Colonic mucosa (tissue), 4 donors: ENCODE results near the gene STARD9. TPM values are rescaled to one million over a fixed set of nuclear protein-coding genes. Genes with fewer than 3 reads are reported as not detected.

Source experiments
- DNase-seq: peaks from one replicate; pipeline ENCODE4 v3.0.0-alpha.2; 2020
- H3K27ac ChIP-seq: fragments of 200-600 bp; one replicate; pipeline ENCODE4 v1.8.0; 2021
- H3K27me3 ChIP-seq: fragments of 200-600 bp; one replicate; pipeline ENCODE4 v1.8.0; 2021
- H3K36me3 ChIP-seq: fragments of 200-600 bp; one replicate; pipeline ENCODE4 v1.8.0; 2021
- H3K4me1 ChIP-seq: fragments of 200-600 bp; one replicate; pipeline ENCODE4 v1.8.0; 2021; ENCODE audit warnings: mild to moderate bottlenecking
- H3K4me3 ChIP-seq: fragments of 200-600 bp; one replicate; pipeline ENCODE4 v1.8.0; 2021
- H3K9ac ChIP-seq, 2 donors: one replicate each; pipeline ENCODE4 v1.7.0; 2013; ENCODE audit warnings: control low read depth in 2 of 2, low read depth in 2 of 2, low read length in 2 of 2
- H3K9me3 ChIP-seq: fragments of 200-600 bp; one replicate; pipeline ENCODE4 v1.8.0; 2021
- intact Hi-C: fragments of 100-400 bp; cut with DNase I; formaldehyde crosslinking; loops from one replicate; pipeline ENCODE4 v1.14.1; 2022
- total RNA-seq, 2 donors: library from RNA; stranded (reverse); fragmentation: NEBNext Ultra II Directional in 1 of 2; extraction: Animal tissue kit (Norgen Biotek cat#: 25700) in 1 of 2; gene quantifications; one replicate each; pipeline ENCODE4 v1.2.1, GENCODE V29; 2021
- TF ChIP-seq, protein P1 (sequence below): fragments of 200-600 bp; IDR thresholded peaks from one replicate; pipeline ENCODE4 v1.8.0; 2022; ENCODE audit warnings: antibody characterized with exemption, mild to moderate bottlenecking
- donor health status: healthy.
- donor health status: DM: no; HTN: no; CAD: no.
- donor health status: DM: no; HTN: no; CAD: no.

Gene STARD9
- total RNA-seq, 2 donors from 2014 or later: 4.7 to 5.2 TPM

GRCh38 chr15:42603978-42604377 is 28.6 kb downstream of the STARD9 start:
- Histone ChIP-seq H3K4me3 (no peak overlapping the region), H3K27ac (no peak overlapping the region), H3K9ac (no peak overlapping the region), H3K4me1 (no peaks in the 10 kb centered on the region), H3K36me3 (no peaks in the 10 kb centered on the region), H3K9me3 (no peaks in the 10 kb centered on the region), H3K27me3 (no peaks in the 10 kb centered on the region)
- no peak for DNase-seq
- TF ChIP-seq, protein P1, sequence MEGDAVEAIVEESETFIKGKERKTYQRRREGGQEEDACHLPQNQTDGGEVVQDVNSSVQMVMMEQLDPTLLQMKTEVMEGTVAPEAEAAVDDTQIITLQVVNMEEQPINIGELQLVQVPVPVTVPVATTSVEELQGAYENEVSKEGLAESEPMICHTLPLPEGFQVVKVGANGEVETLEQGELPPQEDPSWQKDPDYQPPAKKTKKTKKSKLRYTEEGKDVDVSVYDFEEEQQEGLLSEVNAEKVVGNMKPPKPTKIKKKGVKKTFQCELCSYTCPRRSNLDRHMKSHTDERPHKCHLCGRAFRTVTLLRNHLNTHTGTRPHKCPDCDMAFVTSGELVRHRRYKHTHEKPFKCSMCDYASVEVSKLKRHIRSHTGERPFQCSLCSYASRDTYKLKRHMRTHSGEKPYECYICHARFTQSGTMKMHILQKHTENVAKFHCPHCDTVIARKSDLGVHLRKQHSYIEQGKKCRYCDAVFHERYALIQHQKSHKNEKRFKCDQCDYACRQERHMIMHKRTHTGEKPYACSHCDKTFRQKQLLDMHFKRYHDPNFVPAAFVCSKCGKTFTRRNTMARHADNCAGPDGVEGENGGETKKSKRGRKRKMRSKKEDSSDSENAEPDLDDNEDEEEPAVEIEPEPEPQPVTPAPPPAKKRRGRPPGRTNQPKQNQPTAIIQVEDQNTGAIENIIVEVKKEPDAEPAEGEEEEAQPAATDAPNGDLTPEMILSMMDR: no peak
- intact Hi-C loops: no loop called here

DNA sequence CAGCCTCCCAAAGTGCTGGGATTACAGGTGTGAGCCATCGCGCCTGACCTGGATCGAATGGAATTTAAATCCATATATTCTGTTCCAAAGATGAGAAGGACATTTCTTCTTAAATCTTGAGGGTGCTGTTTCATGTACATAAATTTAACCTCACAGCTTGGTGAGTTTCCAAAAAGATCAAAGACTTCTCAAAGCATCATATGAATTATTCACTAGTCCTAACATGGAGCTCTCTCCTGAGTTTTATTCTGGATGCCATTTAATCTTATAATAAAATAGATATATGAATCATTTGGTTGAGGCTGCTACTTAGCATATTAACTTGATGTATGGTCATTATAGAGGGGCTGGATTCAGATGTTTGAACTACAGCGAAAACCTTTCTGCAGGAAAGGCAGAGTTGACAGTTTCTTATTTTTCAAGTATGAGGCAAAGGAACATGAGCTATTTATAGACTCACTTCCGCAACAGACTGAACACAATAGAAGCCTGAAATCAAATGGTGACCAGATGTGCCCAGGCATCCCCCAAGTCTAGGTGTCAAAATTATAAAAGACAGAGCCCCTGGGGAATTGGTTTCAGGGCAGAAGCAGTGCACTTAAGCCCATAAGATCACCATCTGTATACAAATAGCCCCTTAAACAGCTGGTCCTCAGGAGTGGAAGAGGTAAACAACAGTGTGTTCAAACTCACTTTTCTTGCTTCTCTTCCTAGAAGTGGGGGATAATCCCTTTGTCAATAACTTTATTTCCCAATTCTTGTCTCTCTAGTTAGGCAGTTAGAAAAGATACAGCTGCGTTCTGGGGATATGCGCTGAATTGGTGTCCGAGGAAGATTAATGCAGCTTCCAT is 29.7 kb downstream of the STARD9 start:
- no peak for DNase-seq
- TF ChIP-seq, protein P1: no peak
- no peak overlapping the region for H3K27ac ChIP-seq
- no peaks in the 10 kb centered on the region for H3K27me3 ChIP-seq
- intact Hi-C loops: no loop called here
- H3K4me3 ChIP-seq: no peak overlapping the region
- no peaks in the 10 kb centered on the region for H3K36me3 ChIP-seq
- H3K9me3 ChIP-seq: no peaks in the 10 kb centered on the region
- H3K9ac ChIP-seq: peak overlapping the region in 1 of 2 donors; percentile 14
- H3K4me1 ChIP-seq: no peaks in the 10 kb centered on the region

DNA sequence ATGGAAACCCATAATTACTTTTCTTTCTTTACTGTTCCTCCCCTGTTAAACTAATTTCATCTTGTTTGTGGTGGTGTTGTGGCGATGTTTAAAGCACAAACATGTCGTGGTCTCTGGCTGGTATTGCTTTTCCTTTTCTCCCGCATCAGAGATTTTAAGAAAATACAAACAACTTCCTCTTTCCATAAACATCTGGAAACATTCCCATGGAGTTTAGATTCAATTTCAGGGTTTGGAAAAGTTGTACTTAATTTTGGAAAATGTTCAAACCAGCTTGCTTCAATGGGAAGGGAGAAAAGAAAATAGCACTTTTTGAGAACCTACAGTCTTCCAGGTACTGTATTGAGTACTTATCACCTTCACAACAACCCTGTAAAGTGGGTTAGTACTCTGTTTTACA is 30.4 kb downstream of the STARD9 start:
- no peak overlapping the region for H3K27ac ChIP-seq
- intact Hi-C loops: no loop called here
- no peak overlapping the region for H3K4me3 ChIP-seq
- no peak for DNase-seq
- H3K27me3 ChIP-seq: no peaks in the 10 kb centered on the region
- H3K9ac ChIP-seq: peak overlapping the region in 1 of 2 donors; percentile 14
- TF ChIP-seq, protein P1: no peak
- no peaks in the 10 kb centered on the region for H3K36me3 ChIP-seq
- H3K9me3 ChIP-seq: no peaks in the 10 kb centered on the region
- H3K4me1 ChIP-seq: no peaks in the 10 kb centered on the region

- Histone ChIP-seq H3K4me1 (no peaks in the 10 kb centered on the region), H3K9me3 (no peaks in the 10 kb centered on the region), H3K36me3 (no peaks in the 10 kb centered on the region), H3K9ac (no peak overlapping the region), H3K27me3 (no peaks in the 10 kb centered on the region), H3K27ac (no peak overlapping the region), H3K4me3 (no peak overlapping the region)
- TF ChIP-seq, protein P1: no peak
- DNase-seq: no peak
- intact Hi-C loops: no loop called here
Measured at GRCh38 chr15:42608110-42608531, 32.7 kb downstream of the STARD9 start.

- H3K27me3 ChIP-seq: no peaks in the 10 kb centered on the region
- H3K36me3 ChIP-seq: no peaks in the 10 kb centered on the region
Measured at GRCh38 chr15:42608752-42609488, 33.5 kb downstream of the STARD9 start.

More at GRCh38 chr15:42608752-42609488, 33.5 kb downstream of the STARD9 start:
- Histone ChIP-seq H3K9me3 (no peaks in the 10 kb centered on the region), H3K4me1 (no peaks in the 10 kb centered on the region), H3K27ac (no peak overlapping the region), H3K4me3 (no peak overlapping the region), H3K9ac (no peak overlapping the region)
- TF ChIP-seq, protein P1: no peak
- DNase-seq: no peak
- intact Hi-C loops: no loop called here
